AG04449 (cell line): ENCODE results near the gene PLCB1.
"Not testable (repeated sequence)": the region's sequence is repeated elsewhere in the genome, so short reads cannot be mapped to it uniquely, and the experiment has no call there.

Experiments
- CTCF ChIA-PET: fragments of 350-600 bp; formaldehyde crosslinking; extraction: SDS; loops from one replicate; lab custom pipeline; 2021; ENCODE audit warnings: antibody characterized with exemption; lab: Yijun Ruan, JAX
- POLR2A ChIA-PET: fragments of 400-600, 350-600 bp; formaldehyde crosslinking; extraction: SDS; loops from one replicate; lab custom pipeline; 2020; ENCODE audit warnings: antibody characterized with exemption, inconsistent platforms; lab: Yijun Ruan, JAX
- DNase-seq: peaks from one replicate; pipeline ENCODE4 v3.0.0-alpha.2; 2010; ENCODE audit warnings: low read depth, low spot score
- H3K4me3 ChIP-seq: 2 replicates; pipeline ENCODE4 v1.5.1; 2011; ENCODE audit warnings: low read depth, mild to moderate bottlenecking, control low read depth, low read length
- CTCF ChIP-seq: IDR thresholded peaks from one replicate; pipeline ENCODE4 v1.5.1; 2011; ENCODE audit warnings: mild to moderate bottlenecking, moderate library complexity, low read length, control low read depth, inconsistent platforms; ENCODE audit not compliant: insufficient read depth; ENCODE audit errors: missing control alignments

Gene PLCB1

GRCh38 chr20:8640461-8640860 lies 508.4 kb downstream of the PLCB1 start:
- H3K4me3 ChIP-seq: no peak overlapping the region
- TF ChIP-seq CTCF: no peak
- POLR2A ChIA-PET: no interaction called here
- CTCF ChIA-PET: no interaction called here
- DNase-seq: no peak

- no peak for TF ChIP-seq CTCF
Measured at GRCh38 chr20:8642247-8642646, 510.2 kb downstream of the PLCB1 start.

DNA sequence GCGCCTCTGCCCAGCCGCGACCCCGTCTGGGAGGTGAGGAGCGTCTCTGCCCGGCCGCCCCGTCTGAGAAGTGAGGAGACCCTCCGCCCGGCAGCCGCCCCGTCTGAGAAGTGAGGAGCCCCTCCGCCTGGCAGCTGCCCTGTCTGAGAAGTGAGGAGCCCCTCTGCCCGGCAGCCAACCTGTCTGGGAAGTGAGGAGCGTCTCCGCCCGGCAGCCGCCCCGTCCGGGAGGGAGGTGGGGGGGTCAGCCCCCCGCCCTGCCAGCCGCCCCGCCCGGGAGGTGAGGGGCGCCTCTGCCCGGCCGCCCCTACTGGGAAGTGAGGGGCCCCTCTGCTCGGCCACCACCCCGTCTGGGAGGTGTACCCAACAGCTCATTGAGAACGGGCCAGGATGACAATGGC lies 512.4 kb downstream of the PLCB1 start:
- CTCF ChIA-PET, H3K4me3 ChIP-seq, DNase-seq, POLR2A ChIA-PET: not testable (repeated sequence)

More at GRCh38 chr20:8642247-8642646, 510.2 kb downstream of the PLCB1 start:
- ChIA-PET CTCF (interaction anchor here (0.7 kb wide), 1 partner anchor 79 kb away, joined by 3 read pairs; no protein-coding TSS in a partner anchor), POLR2A (no interaction called here)
- no peak for DNase-seq
- H3K4me3 ChIP-seq: no peak overlapping the region

DNA sequence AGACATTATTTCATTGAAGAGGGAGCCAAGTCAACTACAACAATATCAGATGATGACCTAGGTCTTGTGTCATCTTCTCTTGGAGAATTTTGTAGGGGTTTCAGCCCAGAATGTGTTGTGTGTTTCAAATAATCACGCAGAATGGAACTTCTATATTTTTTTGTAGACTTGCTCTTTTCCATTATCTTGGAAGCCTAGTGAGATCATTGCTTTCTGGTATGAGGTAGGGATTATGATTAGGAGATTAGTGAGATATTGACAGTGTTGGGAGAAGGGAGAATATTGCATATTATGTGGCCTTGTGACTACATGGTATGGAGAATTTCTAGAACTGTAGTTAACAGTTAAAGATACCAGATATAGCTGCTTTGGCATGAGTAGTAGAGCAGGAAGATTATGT lies 513.3 kb downstream of the PLCB1 start:
- H3K4me3 ChIP-seq: no peak overlapping the region
- ChIA-PET POLR2A (no interaction called here), CTCF (no interaction called here)
- no peak for TF ChIP-seq CTCF
- DNase-seq: no peak

DNA sequence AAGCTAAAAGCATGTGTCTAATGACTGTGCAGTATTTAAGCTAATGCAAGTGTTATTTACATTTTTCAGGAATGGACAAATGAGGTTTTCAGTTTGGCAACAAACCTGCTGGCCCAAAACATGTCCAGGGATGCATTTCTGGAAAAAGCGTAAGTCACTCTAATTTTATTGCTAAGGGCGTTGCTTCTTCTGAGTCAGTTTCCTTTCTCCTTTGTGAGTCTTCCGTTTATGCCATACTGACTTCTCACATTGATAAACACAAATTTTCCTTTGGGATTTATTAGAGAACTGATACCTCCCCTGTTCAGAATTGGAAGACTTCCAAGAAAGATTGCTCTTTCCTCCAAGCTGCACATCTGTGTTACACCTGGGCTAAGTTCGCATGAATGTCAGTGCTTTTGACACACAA lies 514.0 kb downstream of the PLCB1 start:
- peak; percentile 56 for DNase-seq
- H3K4me3 ChIP-seq: no peak overlapping the region
- ChIA-PET POLR2A (no interaction called here), CTCF (no interaction called here)
- no peak for TF ChIP-seq CTCF

- ChIA-PET CTCF (no interaction called here), POLR2A (no interaction called here)
- no peak for TF ChIP-seq CTCF
- peak; percentile 82 for DNase-seq
- H3K4me3 ChIP-seq: no peak overlapping the region
Measured at GRCh38 chr20:8646716-8647115, 514.6 kb downstream of the PLCB1 start.

- CTCF ChIA-PET: interaction anchor here (0.9 kb wide), 1 partner anchor 20 kb away, joined by 4 read pairs; no protein-coding TSS in a partner anchor
- POLR2A ChIA-PET: no interaction called here
- no peak for DNase-seq
- H3K4me3 ChIP-seq: no peak overlapping the region
- no peak for TF ChIP-seq CTCF
Measured at GRCh38 chr20:8647961-8648441, 515.9 kb downstream of the PLCB1 start.
